A673 (cell line): ENCODE results near the gene KRTAP1-3. TPM values are rescaled to one million over a fixed set of nuclear protein-coding genes. Genes with fewer than 3 reads are reported as not detected.
"Not testable (repeated sequence)": the region's sequence is repeated elsewhere in the genome, so short reads cannot be mapped to it uniquely, and the experiment has no call there.

Experiments
- BruUV-seq: library from RNA; stranded (reverse); fragments of 400-500 nt; replicated peaks from 2 replicates; lab custom pipeline; 2021; lab: Mats Ljungman, UMichigan
- CTCF ChIA-PET: fragments of 300-600 bp; sonication (Branson Sonifier 250); formaldehyde crosslinking; loops from one replicate; lab custom pipeline; 2022; ENCODE audit warnings: antibody characterized with exemption; lab: Charles Lee
- POLR2A ChIA-PET: fragments of 300-600 bp; sonication (Branson Sonifier 250); formaldehyde crosslinking; loops from one replicate; lab custom pipeline; 2022; ENCODE audit warnings: antibody characterized with exemption; ENCODE audit not compliant: low non-redundant PET; lab: Charles Lee
- DNase-seq: peaks from one replicate; pipeline ENCODE4 v3.0.0-alpha.2; 2015; ENCODE audit warnings: low spot score
- H3K27ac ChIP-seq: fragments of 200-600 bp; sonication (generic); 2 replicates; pipeline ENCODE4 v1.5.1; 2016; ENCODE audit warnings: mixed run types, low read depth, mild to moderate bottlenecking, mixed read lengths, antibody characterized with exemption, low read length; ENCODE audit not compliant: poor library complexity, severe bottlenecking
- H3K27me3 ChIP-seq: fragments of 200-600 bp; sonication (generic); replicated peaks from 2 replicates; pipeline ENCODE4 v1.6.1; 2017; ENCODE audit warnings: mixed run types, low read depth, mild to moderate bottlenecking, mixed read lengths, antibody characterized with exemption, low read length; ENCODE audit not compliant: insufficient read depth, poor library complexity
- H3K36me3 ChIP-seq: fragments of 200-600 bp; sonication (generic); 2 replicates; pipeline ENCODE4 v1.6.1; 2016; ENCODE audit warnings: mixed run types, mild to moderate bottlenecking, mixed read lengths, antibody characterized with exemption, low read length; ENCODE audit not compliant: insufficient read depth, poor library complexity, severe bottlenecking
- H3K4me1 ChIP-seq: fragments of 200-600 bp; sonication (generic); 2 replicates; pipeline ENCODE4 v1.6.1; 2017; ENCODE audit warnings: mixed run types, mild to moderate bottlenecking, mixed read lengths, antibody characterized with exemption, low read length; ENCODE audit not compliant: insufficient read depth, poor library complexity, severe bottlenecking
- H3K4me3 ChIP-seq: fragments of 200-600 bp; sonication (generic); 2 replicates; pipeline ENCODE4 v1.5.1; 2016; ENCODE audit warnings: low read depth, mixed run types, mild to moderate bottlenecking, mixed read lengths, low read length; ENCODE audit not compliant: poor library complexity, severe bottlenecking
- H3K9me3 ChIP-seq: fragments of 200-600 bp; sonication (generic); 2 replicates; pipeline ENCODE4 v1.6.1; 2016; ENCODE audit warnings: mixed run types, low read depth, mild to moderate bottlenecking, mixed read lengths, antibody characterized with exemption, low read length; ENCODE audit not compliant: poor library complexity, severe bottlenecking
- EZH2 ChIP-seq: fragments of 200-600 bp; sonication (generic); IDR thresholded peaks from 2 replicates; pipeline ENCODE4 v1.6.1; 2017; ENCODE audit warnings: borderline replicate concordance, low read depth, mild to moderate bottlenecking, mixed read lengths, antibody characterized with exemption, low read length; ENCODE audit not compliant: poor library complexity, severe bottlenecking
- intact Hi-C: fragments of 100-400 bp; cut with micrococcal nuclease; formaldehyde crosslinking; loops from one replicate; pipeline ENCODE4 v1.10.0; 2022; ENCODE audit not compliant: unreplicated experiment
- total RNA-seq: library from RNA; stranded (reverse); gene quantifications from 2 replicates; pipeline ENCODE4 v1.2.3, GENCODE V29; 2021
- TF ChIP-seq, protein P1 (sequence below): fragments of 300-800, 200-600 bp; sonication (generic); conservative IDR thresholded peaks from 2 replicates; pipeline ENCODE4 v1.5.1; 2017; ENCODE audit warnings: low read depth, mild to moderate bottlenecking, antibody characterized with exemption, low read length, moderate library complexity, mixed read lengths

Gene KRTAP1-3
- total RNA-seq, 1 experiment from 2014 or later: not detected

- TF ChIP-seq, protein P1, sequence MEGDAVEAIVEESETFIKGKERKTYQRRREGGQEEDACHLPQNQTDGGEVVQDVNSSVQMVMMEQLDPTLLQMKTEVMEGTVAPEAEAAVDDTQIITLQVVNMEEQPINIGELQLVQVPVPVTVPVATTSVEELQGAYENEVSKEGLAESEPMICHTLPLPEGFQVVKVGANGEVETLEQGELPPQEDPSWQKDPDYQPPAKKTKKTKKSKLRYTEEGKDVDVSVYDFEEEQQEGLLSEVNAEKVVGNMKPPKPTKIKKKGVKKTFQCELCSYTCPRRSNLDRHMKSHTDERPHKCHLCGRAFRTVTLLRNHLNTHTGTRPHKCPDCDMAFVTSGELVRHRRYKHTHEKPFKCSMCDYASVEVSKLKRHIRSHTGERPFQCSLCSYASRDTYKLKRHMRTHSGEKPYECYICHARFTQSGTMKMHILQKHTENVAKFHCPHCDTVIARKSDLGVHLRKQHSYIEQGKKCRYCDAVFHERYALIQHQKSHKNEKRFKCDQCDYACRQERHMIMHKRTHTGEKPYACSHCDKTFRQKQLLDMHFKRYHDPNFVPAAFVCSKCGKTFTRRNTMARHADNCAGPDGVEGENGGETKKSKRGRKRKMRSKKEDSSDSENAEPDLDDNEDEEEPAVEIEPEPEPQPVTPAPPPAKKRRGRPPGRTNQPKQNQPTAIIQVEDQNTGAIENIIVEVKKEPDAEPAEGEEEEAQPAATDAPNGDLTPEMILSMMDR: no peak
- TF ChIP-seq EZH2: no peak
- no peaks in the 10 kb centered on the region for H3K9me3 ChIP-seq
- intact Hi-C loops: no loop called here
- BruUV-seq: no TSS peak
- CTCF ChIA-PET: no interaction called here
- POLR2A ChIA-PET: no interaction called here
- no peak within 1 kb of the TSS for H3K4me3 ChIP-seq
- H3K27me3 ChIP-seq: no peaks in the 10 kb centered on the region
- no peak within 1 kb of the TSS for H3K27ac ChIP-seq
- no peak for DNase-seq
- no peaks in the 10 kb centered on the region for H3K4me1 ChIP-seq
- H3K36me3 ChIP-seq: no peaks in the 10 kb centered on the region
Observed at GRCh38 chr17:41060052-41060604, 25.5 kb upstream of the KRTAP1-3 start, which contains the start of gene KRTAP2-3. KRTAP2-3 (minus strand) TSS chr17:41060114; CDS start chr17:41060050, 64 bp downstream.

GRCh38 chr17:41059276-41060051 is 24.8 kb upstream of the KRTAP1-3 start:
- intact Hi-C loops: not testable (repeated sequence)

DNA sequence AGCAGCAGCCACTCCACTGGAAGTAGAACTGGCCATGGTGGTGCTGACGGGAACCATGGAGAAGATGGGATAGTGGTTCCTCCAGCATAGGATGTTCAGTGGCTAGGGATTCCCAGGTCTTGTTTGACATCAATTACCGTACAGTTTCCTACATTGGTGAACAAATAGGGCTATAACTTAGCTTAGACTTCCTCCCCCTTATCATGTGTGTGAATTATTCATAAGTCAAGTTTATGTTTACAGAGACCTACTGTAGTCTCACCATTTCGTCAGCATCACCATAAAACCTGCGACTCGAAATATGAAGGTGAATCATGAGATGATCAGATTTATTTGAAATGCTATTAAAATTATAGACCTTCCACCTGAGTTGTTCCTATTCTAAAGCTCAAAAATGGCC is 24.1 kb upstream of the KRTAP1-3 start:
- intact Hi-C loops: no loop called here
- no peaks in the 10 kb centered on the region for H3K4me1 ChIP-seq
- TF ChIP-seq, protein P1: no peak
- TF ChIP-seq EZH2: no peak
- DNase-seq: no peak
- ChIA-PET POLR2A (no interaction called here), CTCF (no interaction called here)
- H3K27ac ChIP-seq: no peak overlapping the region
- H3K27me3 ChIP-seq: no peaks in the 10 kb centered on the region
- no peak overlapping the region for H3K4me3 ChIP-seq
- no peaks in the 10 kb centered on the region for H3K9me3 ChIP-seq
- no peaks in the 10 kb centered on the region for H3K36me3 ChIP-seq
- BruUV-seq: no TSS peak

More at GRCh38 chr17:41059276-41060051, 24.8 kb upstream of the KRTAP1-3 start:
- BruUV-seq, DNase-seq, H3K4me3 ChIP-seq, H3K9me3 ChIP-seq, H3K36me3 ChIP-seq, H3K27me3 ChIP-seq, POLR2A ChIA-PET, CTCF ChIA-PET, H3K4me1 ChIP-seq, H3K27ac ChIP-seq: not testable (repeated sequence)
